GM18861 (cell line): ENCODE data around the gene CARD9.
"Not testable (repeated sequence)": the region's sequence is repeated elsewhere in the genome, so short reads cannot be mapped to it uniquely, and the experiment has no call there.

ENCODE experiments used
- ATAC-seq: cut with Tn5 transposase; IDR thresholded peaks from one replicate; pipeline ENCODE4 v1.9.1; 2021; ENCODE audit not compliant: unreplicated experiment

The CARD9 gene

DNA sequence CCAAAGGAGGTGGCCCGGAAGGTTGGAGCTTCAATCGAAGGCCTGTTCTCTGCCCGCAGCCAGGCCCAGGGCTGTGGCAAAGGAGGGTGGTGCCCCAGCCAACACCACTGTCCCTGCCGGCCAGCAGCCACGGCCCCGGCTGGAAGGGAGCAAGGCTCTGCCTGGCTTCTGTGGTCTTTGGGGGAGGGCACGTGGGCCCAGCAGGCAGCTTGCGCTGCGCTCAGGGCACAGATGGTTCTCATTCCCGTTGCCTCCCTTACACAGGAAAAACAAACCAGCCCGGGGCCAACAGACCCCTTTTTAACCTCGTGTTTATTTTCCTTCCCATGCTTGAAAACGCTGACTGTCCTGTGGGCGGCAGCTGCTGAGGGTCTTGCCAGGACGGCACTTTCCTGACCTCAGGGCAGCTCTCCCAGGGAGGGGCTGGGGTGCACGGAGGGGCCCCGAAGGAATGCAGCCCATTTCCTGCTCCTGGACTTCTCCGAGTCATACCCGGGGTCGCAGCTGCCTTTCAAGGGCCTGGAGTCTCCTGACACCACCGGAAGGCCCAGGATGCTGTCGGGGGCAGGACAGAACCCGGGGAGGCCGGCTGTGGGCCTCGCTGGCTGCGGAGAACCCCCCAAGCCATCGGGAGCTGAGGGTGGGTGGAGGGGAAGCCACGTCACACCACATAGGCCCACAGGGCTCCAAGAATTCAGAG lies 47.3 kb downstream of the CARD9 start:
- ATAC-seq, result no peak

- no peak for ATAC-seq
Observed at GRCh38 chr9:136325358-136325757, 48.1 kb downstream of the CARD9 start.

- ATAC-seq, result no peak
Observed at GRCh38 chr9:136324501-136325300, 48.8 kb downstream of the CARD9 start.

- ATAC-seq, result no peak
Observed at GRCh38 chr9:136323371-136323789, 50.1 kb downstream of the CARD9 start.

GRCh38 chr9:136322756-136323330 lies 50.6 kb downstream of the CARD9 start:
- ATAC-seq, result no peak

- no peak for ATAC-seq
Observed at GRCh38 chr9:136321561-136321960, 51.9 kb downstream of the CARD9 start.

GRCh38 chr9:136320972-136321371 lies 52.5 kb downstream of the CARD9 start:
- not testable (repeated sequence) for ATAC-seq

GRCh38 chr9:136319955-136320354 lies 53.5 kb downstream of the CARD9 start:
- ATAC-seq, result not testable (repeated sequence)

DNA sequence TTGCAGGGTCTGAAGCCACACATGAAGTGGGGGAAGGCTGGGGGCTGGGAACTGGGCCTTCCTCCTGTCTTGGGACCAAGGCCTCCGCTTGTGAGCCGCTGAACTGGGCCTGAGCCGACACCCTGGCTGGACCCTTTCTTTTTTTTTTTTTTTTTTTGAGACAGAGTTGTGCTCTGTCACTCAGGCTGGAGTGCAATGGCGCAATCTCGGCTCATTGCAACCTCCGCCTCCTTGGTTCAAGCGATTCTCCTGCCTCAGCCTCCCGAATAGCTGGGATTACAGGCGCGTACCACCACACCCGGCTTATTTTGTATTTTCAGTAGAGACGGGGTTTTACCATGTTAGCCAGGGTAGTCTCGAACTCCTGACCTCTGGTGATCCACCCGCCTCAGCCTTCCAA lies 54.2 kb downstream of the CARD9 start:
- not testable (repeated sequence) for ATAC-seq

- no peak for ATAC-seq
Observed at GRCh38 chr9:136318776-136319241, 54.7 kb downstream of the CARD9 start.

GRCh38 chr9:136318111-136318775 lies 55.2 kb downstream of the CARD9 start:
- ATAC-seq, result no peak

DNA sequence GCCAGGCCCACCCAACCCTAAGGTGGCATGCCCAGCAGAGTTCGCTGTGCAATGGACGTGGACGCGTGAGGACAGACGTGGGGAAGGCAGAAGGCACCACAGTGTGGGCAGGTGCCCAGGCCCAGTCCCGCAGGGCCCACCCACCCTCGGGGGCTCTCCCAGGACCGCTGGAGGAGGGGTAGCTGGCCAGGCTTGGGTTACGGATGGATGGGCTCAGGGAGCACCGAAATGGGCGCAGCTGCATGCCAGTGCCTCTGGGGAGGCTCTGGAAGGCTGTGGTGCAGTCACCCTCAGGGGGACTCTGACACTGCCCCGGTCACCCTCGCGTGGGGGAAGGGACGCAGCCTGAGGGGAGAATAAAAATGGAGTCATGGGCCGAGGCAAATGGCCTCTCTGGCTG lies 55.8 kb downstream of the CARD9 start:
- ATAC-seq, result no peak

DNA sequence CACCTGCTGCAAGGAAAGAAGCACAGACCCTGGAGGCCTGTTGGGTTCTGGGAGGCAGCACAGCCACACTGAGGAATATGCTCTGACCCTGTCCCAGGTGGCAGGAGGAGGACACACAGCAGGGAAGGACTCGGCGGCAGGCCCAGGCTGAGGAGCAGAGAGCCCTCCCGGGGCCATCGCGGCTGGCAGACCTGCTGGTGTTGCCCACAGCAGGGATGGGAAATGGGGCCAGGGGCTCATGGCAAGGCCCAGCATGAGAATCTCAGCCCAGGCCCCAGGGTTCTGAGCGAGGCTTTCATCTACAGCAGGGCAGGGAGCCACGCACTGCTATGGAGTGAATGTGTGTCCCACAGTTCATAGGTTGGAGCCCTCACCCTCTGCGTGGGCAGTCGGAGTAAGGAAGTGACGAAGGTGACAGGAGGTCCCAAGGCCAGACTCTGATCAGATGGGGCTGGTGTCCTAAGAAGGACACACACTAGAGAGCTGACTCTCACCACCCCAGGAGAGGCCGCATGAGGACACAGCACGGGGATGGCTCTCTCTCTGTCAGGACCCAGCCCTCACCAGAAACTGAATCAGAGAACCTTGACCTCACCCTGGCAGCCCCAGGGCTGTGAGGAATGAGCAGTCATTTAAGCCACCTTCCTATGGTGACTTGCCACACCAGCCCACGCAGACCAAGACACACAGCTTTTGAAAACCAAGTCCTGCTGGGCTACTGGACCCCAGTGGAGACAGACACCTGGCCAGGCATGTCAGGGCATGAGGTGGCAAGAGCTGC lies 56.4 kb downstream of the CARD9 start:
- no peak for ATAC-seq

DNA sequence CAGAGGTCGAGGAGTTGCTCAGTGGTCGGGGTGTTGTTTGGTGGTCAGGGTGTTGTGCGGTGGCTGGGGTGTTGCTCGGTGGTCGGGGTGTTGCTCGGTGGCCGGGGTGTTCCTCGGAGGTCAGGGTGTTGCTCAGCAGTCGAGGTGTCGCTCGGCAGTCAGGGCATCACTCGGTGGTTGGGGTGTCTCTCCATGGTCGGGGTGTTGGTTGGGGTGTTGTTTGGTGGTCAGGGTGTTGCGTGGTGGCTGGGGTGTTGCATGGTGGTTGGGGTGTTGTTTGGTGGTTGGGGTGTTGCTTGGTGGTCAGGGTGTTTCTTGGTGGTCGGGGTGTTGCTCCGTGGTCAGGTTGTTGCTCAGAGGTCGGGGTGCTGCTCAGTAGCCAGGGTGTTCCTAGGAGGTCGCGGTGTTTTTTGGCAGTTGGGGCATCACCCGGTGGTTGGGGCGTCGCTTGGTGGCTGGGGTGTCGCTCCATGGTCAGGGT lies 57.2 kb downstream of the CARD9 start:
- no peak for ATAC-seq

DNA sequence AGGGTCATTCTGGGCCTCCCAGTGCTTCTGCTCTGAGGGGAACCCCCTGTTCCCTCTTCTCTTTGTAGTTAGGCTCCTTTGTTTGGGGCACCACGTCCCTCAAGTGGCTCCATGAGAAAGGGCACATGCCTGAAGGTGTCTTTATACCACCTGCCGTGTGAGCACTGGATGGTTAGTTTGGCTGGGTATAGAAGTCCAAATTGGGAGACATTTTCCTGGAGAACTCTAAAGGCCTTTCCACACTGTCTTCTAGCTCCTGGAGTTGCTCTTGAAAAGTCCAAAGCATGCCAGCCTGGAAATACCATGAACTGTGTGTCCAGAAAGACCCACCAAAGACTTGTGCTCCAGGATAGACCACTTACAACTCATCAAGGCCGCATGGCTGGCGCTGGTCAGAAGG lies 58.5 kb downstream of the CARD9 start:
- no peak for ATAC-seq

DNA sequence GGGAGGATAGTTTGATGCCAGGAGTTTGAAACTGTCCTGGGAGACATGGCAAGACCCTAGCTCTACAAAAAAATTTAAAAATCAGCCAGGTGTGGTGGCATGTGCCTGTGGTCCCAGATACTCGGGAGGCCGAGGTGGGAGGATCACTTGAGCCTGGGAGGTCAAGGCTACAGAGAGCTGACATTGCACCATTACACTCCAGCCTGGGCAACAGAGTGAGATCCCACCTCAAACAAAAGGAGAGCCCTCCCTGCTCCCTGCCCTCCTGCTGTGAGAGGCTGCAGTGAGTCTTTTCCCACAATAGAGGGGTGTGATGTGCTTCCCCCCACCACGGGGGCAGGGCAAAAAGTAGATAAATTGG lies 59.4 kb downstream of the CARD9 start:
- ATAC-seq, result no peak
